Mucosa of stomach (tissue), 1 donor: ENCODE data around the gene NYAP1.
"Not testable (repeated sequence)": the region's sequence is repeated elsewhere in the genome, so short reads cannot be mapped to it uniquely, and the experiment has no call there.

Experiments used
- H3K27me3 ChIP-seq: one replicate; pipeline ENCODE4 v1.7.0; 2013; ENCODE audit warnings: mild to moderate bottlenecking, low read length; ENCODE audit not compliant: control insufficient read depth, insufficient read depth
- H3K36me3 ChIP-seq: one replicate; pipeline ENCODE4 v1.7.0; 2013; ENCODE audit warnings: low read length; ENCODE audit not compliant: control insufficient read depth, insufficient read depth
- H3K4me1 ChIP-seq: one replicate; pipeline ENCODE4 v1.7.0; 2013; ENCODE audit warnings: mild to moderate bottlenecking, low read length; ENCODE audit not compliant: control insufficient read depth, insufficient read depth
- H3K4me3 ChIP-seq: one replicate; pipeline ENCODE4 v1.7.0; 2013; ENCODE audit warnings: low read length
- H3K9ac ChIP-seq: one replicate; pipeline ENCODE4 v1.7.0; 2013; ENCODE audit warnings: mild to moderate bottlenecking, low read length, moderate library complexity
- H3K9me3 ChIP-seq: one replicate; pipeline ENCODE4 v1.7.0; 2013; ENCODE audit warnings: mild to moderate bottlenecking, low read length, moderate library complexity; ENCODE audit not compliant: control insufficient read depth
- donor health status: Pancreatic carcinoma.

The NYAP1 gene

GRCh38 chr7:100509231-100509630 is 25.5 kb downstream of the NYAP1 start:
- Histone ChIP-seq H3K27me3 (no peaks in the 10 kb centered on the region), H3K9me3 (no peaks in the 10 kb centered on the region), H3K4me1 (no peaks in the 10 kb centered on the region), H3K36me3 (no peaks in the 10 kb centered on the region), H3K9ac (no peak overlapping the region), H3K4me3 (no peak overlapping the region)

- H3K27me3 ChIP-seq, result no peaks in the 10 kb centered on the region
- H3K9ac ChIP-seq, result no peak overlapping the region
- no peaks in the 10 kb centered on the region for H3K36me3 ChIP-seq
- H3K4me1 ChIP-seq, result peaks cover under 1% of the 10 kb centered on the region
- no peaks in the 10 kb centered on the region for H3K9me3 ChIP-seq
- H3K4me3 ChIP-seq, result no peak overlapping the region
Measured at GRCh38 chr7:100510437-100511239, 26.9 kb downstream of the NYAP1 start.

- Histone ChIP-seq H3K36me3 (no peaks in the 10 kb centered on the region), H3K9me3 (no peaks in the 10 kb centered on the region), H3K4me1 (peaks cover 12% of the 10 kb centered on the region), H3K27me3 (no peaks in the 10 kb centered on the region), H3K9ac (no peak overlapping the region), H3K4me3 (no peak overlapping the region)
Measured at GRCh38 chr7:100513212-100513810, 29.6 kb downstream of the NYAP1 start.

- H3K36me3 ChIP-seq, result no peaks in the 10 kb centered on the region
- H3K27me3 ChIP-seq, result no peaks in the 10 kb centered on the region
- no peaks in the 10 kb centered on the region for H3K9me3 ChIP-seq
- peaks cover 12% of the 10 kb centered on the region for H3K4me1 ChIP-seq
- no peak overlapping the region for H3K4me3 ChIP-seq
- H3K9ac ChIP-seq, result no peak overlapping the region
Measured at GRCh38 chr7:100515072-100515532, 31.4 kb downstream of the NYAP1 start.

- no peak overlapping the region for H3K4me3 ChIP-seq
- H3K36me3 ChIP-seq, result no peaks in the 10 kb centered on the region
- peaks cover 12% of the 10 kb centered on the region for H3K4me1 ChIP-seq
- no peaks in the 10 kb centered on the region for H3K9me3 ChIP-seq
- H3K9ac ChIP-seq, result no peak overlapping the region
- H3K27me3 ChIP-seq, result no peaks in the 10 kb centered on the region
Measured at GRCh38 chr7:100516135-100516812, 32.5 kb downstream of the NYAP1 start.

- no peak overlapping the region for H3K4me3 ChIP-seq
- H3K36me3 ChIP-seq, result no peaks in the 10 kb centered on the region
- H3K4me1 ChIP-seq, result peaks cover 12% of the 10 kb centered on the region
- H3K9ac ChIP-seq, result no peak overlapping the region
- no peaks in the 10 kb centered on the region for H3K9me3 ChIP-seq
- no peaks in the 10 kb centered on the region for H3K27me3 ChIP-seq
Measured at GRCh38 chr7:100517305-100517704, 33.6 kb downstream of the NYAP1 start.

- no peaks in the 10 kb centered on the region for H3K36me3 ChIP-seq
- H3K9me3 ChIP-seq, result no peaks in the 10 kb centered on the region
- H3K4me1 ChIP-seq, result peaks cover 12% of the 10 kb centered on the region
- no peaks in the 10 kb centered on the region for H3K27me3 ChIP-seq
- H3K4me3 ChIP-seq, result no peak overlapping the region
- H3K9ac ChIP-seq, result no peak overlapping the region
Measured at GRCh38 chr7:100519580-100519979, 35.9 kb downstream of the NYAP1 start.

GRCh38 chr7:100520138-100520537 is 36.4 kb downstream of the NYAP1 start:
- H3K9me3 ChIP-seq, result no peaks in the 10 kb centered on the region
- no peak overlapping the region for H3K9ac ChIP-seq
- H3K36me3 ChIP-seq, result no peaks in the 10 kb centered on the region
- H3K4me3 ChIP-seq, result no peak overlapping the region
- H3K4me1 ChIP-seq, result peaks cover 12% of the 10 kb centered on the region
- no peaks in the 10 kb centered on the region for H3K27me3 ChIP-seq

- H3K9ac ChIP-seq, result no peak overlapping the region
- H3K27me3 ChIP-seq, result no peaks in the 10 kb centered on the region
- no peaks in the 10 kb centered on the region for H3K9me3 ChIP-seq
- no peak overlapping the region for H3K4me3 ChIP-seq
- H3K36me3 ChIP-seq, result no peaks in the 10 kb centered on the region
- peaks cover 7% of the 10 kb centered on the region for H3K4me1 ChIP-seq
Measured at GRCh38 chr7:100521076-100521475, 37.3 kb downstream of the NYAP1 start.

GRCh38 chr7:100521909-100522593 is 38.3 kb downstream of the NYAP1 start:
- not testable (repeated sequence) for H3K4me3 ChIP-seq, H3K9me3 ChIP-seq, H3K4me1 ChIP-seq, H3K9ac ChIP-seq, H3K36me3 ChIP-seq, H3K27me3 ChIP-seq

GRCh38 chr7:100523192-100523591 is 39.5 kb downstream of the NYAP1 start:
- not testable (repeated sequence) for H3K36me3 ChIP-seq, H3K4me3 ChIP-seq, H3K9me3 ChIP-seq, H3K4me1 ChIP-seq, H3K27me3 ChIP-seq, H3K9ac ChIP-seq
